Mammary epithelial cell (primary cell): ENCODE data around the gene SLC12A3.

Experiments
- CTCF ChIP-seq, 2 donors: IDR thresholded peaks in 1 of 2; conservative IDR thresholded peaks in 1 of 2; 2 replicates each; pipeline ENCODE4 v1.5.1; 2011 to 2012; ENCODE audit warnings: inconsistent platforms in 2 of 2, low read length in 2 of 2, mild to moderate bottlenecking in 2 of 2, control low read depth in 1 of 2, low read depth in 1 of 2; ENCODE audit not compliant: insufficient read depth in 1 of 2; ENCODE audit errors: extremely low read depth in 1 of 2
- EZH2 ChIP-seq: IDR thresholded peaks from 2 replicates; pipeline ENCODE4 v1.6.1; 2012; ENCODE audit warnings: low read length, inconsistent platforms, borderline replicate concordance

- TF ChIP-seq CTCF (conservative IDR thresholded peaks at IDR 0.05 in 1 of 2, IDR thresholded peaks at IDR 0.05 in 1 of 2; ENCODE audit: extremely low read depth in 1 of 2, insufficient read depth in 1 of 2, low read depth in 1 of 2, low read length in 2 of 2) (no peak), EZH2 (no peak)
These were observed 23.8 kb downstream of the SLC12A3 start for GRCh38 chr16:56888806-56889205.
